Activated naive CD8-positive, alpha-beta T cell treated with anti-CD3 and anti-CD28 coated beads, Interleukin-2, amount 10 ng/mL, durations not matched to agents 7 days and 5 days (primary cell): ENCODE results near the gene MYH7B. TPM values are rescaled to one million over a fixed set of nuclear protein-coding genes. Genes with fewer than 3 reads are reported as not detected.

Experiments used
- ATAC-seq: fragments of 150-1000 bp; cut with Tn5 transposase; one replicate; pipeline ENCODE4 v1.10.0; 2021; ENCODE audit warnings: low read depth, moderate library complexity
- POLR2A ChIA-PET: fragments of 350-600 bp; sonication (Branson Sonifier 250); formaldehyde crosslinking; loops from one replicate; lab custom pipeline; 2021; ENCODE audit warnings: antibody characterized with exemption; lab: Charles Lee
- DNase-seq: peaks from one replicate; pipeline ENCODE4 v3.0.0; 2021
- H3K27ac Mint-ChIP-seq: one replicate; pipeline ENCODE4 v1.8.0; 2022; ENCODE audit warnings: mild to moderate bottlenecking, mixed read lengths
- H3K27me3 Mint-ChIP-seq: one replicate; pipeline ENCODE4 v1.8.0; 2022; ENCODE audit warnings: mild to moderate bottlenecking, moderate library complexity, mixed read lengths
- H3K36me3 Mint-ChIP-seq: one replicate; pipeline ENCODE4 v1.8.0; 2021; ENCODE audit warnings: mild to moderate bottlenecking, mixed read lengths
- H3K4me1 Mint-ChIP-seq: one replicate; pipeline ENCODE4 v1.8.0; 2021; ENCODE audit warnings: mixed read lengths
- H3K4me3 Mint-ChIP-seq: one replicate; pipeline ENCODE4 v1.8.0; 2022; ENCODE audit warnings: mild to moderate bottlenecking, moderate library complexity, mixed read lengths
- H3K9me3 Mint-ChIP-seq: one replicate; pipeline ENCODE4 v1.8.0; 2021; ENCODE audit warnings: mixed read lengths
- total RNA-seq, 2 experiments: library from RNA; stranded (reverse); gene quantifications; one replicate each; pipeline ENCODE4 v1.2.3, GENCODE V29; 2021

MYH7B gene
- total RNA-seq, result under 1 TPM; 0.20 to 0.55 TPM

DNA sequence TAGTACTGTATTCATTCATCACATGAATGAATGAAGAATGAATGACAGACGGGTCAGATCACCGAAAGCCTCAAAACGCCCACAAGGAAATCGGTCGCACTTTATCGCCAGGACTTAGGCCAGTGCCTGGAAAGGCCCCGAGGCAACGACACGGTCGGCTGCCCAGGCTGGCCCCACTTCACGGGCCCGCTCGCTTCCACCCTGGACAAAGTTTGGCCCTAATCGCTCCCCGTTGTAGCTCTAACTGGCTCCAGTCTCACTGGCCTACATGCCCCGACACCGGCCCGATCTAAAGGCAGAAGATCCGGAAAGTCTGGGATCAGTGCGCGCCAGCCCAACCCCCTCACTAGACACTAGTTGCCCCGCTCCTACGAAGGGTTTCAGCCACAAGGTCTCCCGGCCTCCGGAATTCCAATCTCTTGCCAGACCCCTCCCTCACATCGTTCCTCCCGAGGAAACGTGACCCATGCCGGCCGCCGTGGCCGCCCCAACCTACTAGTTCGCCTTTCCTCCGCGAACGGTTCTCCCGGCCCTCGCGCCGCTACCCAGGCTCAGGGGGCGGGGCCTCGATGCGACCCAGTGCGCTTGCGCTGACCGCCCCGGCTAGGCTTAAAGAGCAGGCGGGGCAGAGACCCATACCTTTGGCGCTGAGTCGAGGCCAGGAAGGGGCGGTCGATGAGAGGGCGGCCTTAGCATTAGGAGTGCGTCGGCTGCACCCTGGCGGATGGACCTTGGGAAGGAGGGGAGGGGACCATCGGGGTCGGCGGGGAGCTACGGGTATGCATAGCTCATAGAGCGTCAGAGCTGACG, at the start of gene MYH7B, which contains the start of gene GSS:
Gene MYH7B, plus strand, starts transcription at position 638 of the 810 bp plus-strand sequence. CDS start 22,138 bp downstream, outside the sequence.
Gene GSS, minus strand, starts transcription at position 576 of the 810 bp plus-strand sequence. CDS start 3,954 bp downstream, outside the sequence.
- H3K4me3 Mint-ChIP-seq, result peak within 1 kb of the TSS; percentile 98
- H3K4me1 Mint-ChIP-seq, result peaks cover 23% of the 10 kb centered on the region
- peaks cover 2% of the 10 kb centered on the region for H3K9me3 Mint-ChIP-seq
- ATAC-seq, result peak; percentile 98
- peak within 1 kb of the TSS; percentile 91 for H3K27ac Mint-ChIP-seq
- peak; percentile 100 for DNase-seq
- H3K36me3 Mint-ChIP-seq, result peaks cover 2% of the 10 kb centered on the region
- POLR2A ChIA-PET, result interaction anchor here (0.6 to 3.6 kb wide), 3 partner anchors 69 to 130 kb away, joined by 4 to 44 read pairs (median 4); partner anchors contain the start of genes ACSS2, GGT7 and NCOA6
- H3K27me3 Mint-ChIP-seq, result peaks cover 3% of the 10 kb centered on the region

DNA sequence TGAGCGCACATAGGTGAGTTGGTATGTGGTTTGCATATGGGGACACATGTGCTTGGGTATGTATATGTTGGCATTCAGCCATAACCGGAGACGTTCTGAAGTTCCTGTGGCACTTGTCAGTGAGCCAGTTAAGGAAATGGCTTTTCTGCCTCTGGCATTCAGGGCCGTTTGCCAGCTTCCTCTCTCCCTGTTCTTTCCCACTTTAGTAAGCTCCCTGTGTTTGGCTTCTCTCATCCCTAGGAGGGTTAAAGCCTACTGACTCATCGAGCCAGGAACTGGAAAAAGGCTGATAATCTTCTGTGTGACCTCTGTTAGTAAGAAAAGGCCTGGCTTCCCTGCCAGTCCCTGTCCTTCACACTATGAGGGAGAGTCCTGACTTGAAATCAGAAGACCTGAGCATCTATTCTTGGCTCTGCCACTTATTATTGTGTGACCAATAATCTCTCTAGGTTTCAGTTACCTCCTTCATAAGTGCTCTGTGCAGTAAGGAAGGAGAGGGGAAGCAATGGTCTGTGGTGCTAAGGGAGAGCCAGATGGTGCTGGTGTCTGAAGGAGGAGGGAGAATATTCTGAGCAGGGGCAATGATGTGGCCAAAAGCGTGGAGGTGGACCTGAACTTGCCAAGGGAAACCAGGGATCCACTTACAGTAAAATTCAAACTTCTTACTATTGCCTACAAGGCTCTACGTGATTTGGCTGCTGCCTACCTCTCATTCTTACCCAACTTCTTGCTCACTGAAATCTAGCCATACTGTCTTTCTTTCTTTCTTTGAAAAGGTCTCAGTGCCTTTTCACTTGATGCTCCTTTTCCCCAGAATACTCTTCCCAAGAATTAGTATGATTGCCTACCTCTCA, 47.8 kb upstream of the MYH7B start:
- Mint-ChIP-seq H3K9me3 (no peaks in the 10 kb centered on the region), H3K4me3 (no peak overlapping the region), H3K27ac (no peak overlapping the region), H3K36me3 (peaks cover 11% of the 10 kb centered on the region), H3K27me3 (no peaks in the 10 kb centered on the region), H3K4me1 (peaks cover 8% of the 10 kb centered on the region)
- POLR2A ChIA-PET, result no interaction called here
- no peak for ATAC-seq
- no peak for DNase-seq

- H3K27me3 Mint-ChIP-seq, result no peaks in the 10 kb centered on the region
- POLR2A ChIA-PET, result no interaction called here
- ATAC-seq, result no peak
- no peak overlapping the region for H3K27ac Mint-ChIP-seq
- no peak for DNase-seq
- H3K4me3 Mint-ChIP-seq, result no peak overlapping the region
- peaks cover 1% of the 10 kb centered on the region for H3K9me3 Mint-ChIP-seq
- peaks cover 13% of the 10 kb centered on the region for H3K4me1 Mint-ChIP-seq
- peaks cover 29% of the 10 kb centered on the region for H3K36me3 Mint-ChIP-seq
These were observed 40.5 kb upstream of the MYH7B start for GRCh38 chr20:34915131-34915530.

GRCh38 chr20:34915749-34916455, 39.8 kb upstream of the MYH7B start:
- H3K27me3 Mint-ChIP-seq, result no peaks in the 10 kb centered on the region
- no peak overlapping the region for H3K27ac Mint-ChIP-seq
- peaks cover 13% of the 10 kb centered on the region for H3K4me1 Mint-ChIP-seq
- ATAC-seq, result no peak
- H3K9me3 Mint-ChIP-seq, result peaks cover 1% of the 10 kb centered on the region
- DNase-seq, result no peak
- peaks cover 36% of the 10 kb centered on the region for H3K36me3 Mint-ChIP-seq
- H3K4me3 Mint-ChIP-seq, result no peak overlapping the region
- POLR2A ChIA-PET, result no interaction called here

DNA sequence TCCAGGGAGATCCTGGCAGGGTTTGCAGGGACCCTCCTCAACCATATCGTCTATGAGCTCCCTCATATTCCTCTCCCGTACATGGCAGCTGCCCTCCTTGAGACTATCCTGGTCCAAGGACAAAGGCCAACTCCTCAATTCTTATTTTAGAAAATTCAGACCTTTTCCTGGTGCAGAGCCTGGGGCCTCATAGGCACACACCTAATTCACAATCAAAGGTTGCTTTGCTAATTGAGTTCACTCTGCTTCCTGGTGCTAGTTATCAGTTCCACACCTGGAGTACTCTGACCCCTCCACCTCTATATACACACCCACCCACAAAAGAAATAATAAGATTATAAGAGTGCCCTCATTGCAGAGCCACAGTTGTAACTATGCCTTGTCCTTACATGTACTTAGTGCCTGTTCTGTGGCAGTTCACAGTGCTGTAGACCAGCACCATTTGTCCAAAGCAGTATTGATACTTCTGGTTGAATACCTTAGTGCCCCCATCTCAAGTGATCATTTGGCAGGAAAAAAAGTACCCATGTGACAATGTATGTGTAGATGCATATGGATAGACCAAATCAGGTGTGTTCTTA, 38.8 kb upstream of the MYH7B start:
- H3K9me3 Mint-ChIP-seq, result peaks cover 1% of the 10 kb centered on the region
- no peaks in the 10 kb centered on the region for H3K27me3 Mint-ChIP-seq
- H3K36me3 Mint-ChIP-seq, result peaks cover 37% of the 10 kb centered on the region
- no peak overlapping the region for H3K4me3 Mint-ChIP-seq
- DNase-seq, result no peak
- no peak for ATAC-seq
- H3K4me1 Mint-ChIP-seq, result peaks cover 13% of the 10 kb centered on the region
- H3K27ac Mint-ChIP-seq, result no peak overlapping the region
- POLR2A ChIA-PET, result no interaction called here

GRCh38 chr20:34920055-34920454, 35.6 kb upstream of the MYH7B start:
- no peak overlapping the region for H3K4me3 Mint-ChIP-seq
- H3K27ac Mint-ChIP-seq, result no peak overlapping the region

GRCh38 chr20:34921436-34921835, 34.2 kb upstream of the MYH7B start:
- no peak for ATAC-seq
- peaks cover 1% of the 10 kb centered on the region for H3K9me3 Mint-ChIP-seq
- no peak overlapping the region for H3K4me3 Mint-ChIP-seq
- no peaks in the 10 kb centered on the region for H3K27me3 Mint-ChIP-seq
- no peak for DNase-seq
- H3K36me3 Mint-ChIP-seq, result peaks cover 42% of the 10 kb centered on the region
- H3K4me1 Mint-ChIP-seq, result peaks cover 22% of the 10 kb centered on the region
- no peak overlapping the region for H3K27ac Mint-ChIP-seq
- POLR2A ChIA-PET, result no interaction called here

More at GRCh38 chr20:34920055-34920454, 35.6 kb upstream of the MYH7B start:
- peaks cover 1% of the 10 kb centered on the region for H3K9me3 Mint-ChIP-seq
- POLR2A ChIA-PET, result interaction anchor here (1.0 kb wide), 1 partner anchor 12 kb away, joined by 3 read pairs; no protein-coding TSS in a partner anchor
- ATAC-seq, result no peak
- DNase-seq, result no peak
- H3K36me3 Mint-ChIP-seq, result peaks cover 32% of the 10 kb centered on the region
- peaks cover 13% of the 10 kb centered on the region for H3K4me1 Mint-ChIP-seq
- H3K27me3 Mint-ChIP-seq, result no peaks in the 10 kb centered on the region

- Mint-ChIP-seq H3K27ac (no peak overlapping the region), H3K9me3 (peaks cover 1% of the 10 kb centered on the region), H3K36me3 (peaks cover 40% of the 10 kb centered on the region), H3K4me1 (peaks cover 20% of the 10 kb centered on the region), H3K4me3 (no peak overlapping the region), H3K27me3 (no peaks in the 10 kb centered on the region)
- DNase-seq (no peak), ATAC-seq (no peak)
- POLR2A ChIA-PET, result no interaction called here
These were observed 32.9 kb upstream of the MYH7B start for GRCh38 chr20:34922654-34923381.

- Mint-ChIP-seq H3K36me3 (peaks cover 36% of the 10 kb centered on the region), H3K4me1 (peaks cover 16% of the 10 kb centered on the region), H3K4me3 (no peak overlapping the region), H3K9me3 (no peaks in the 10 kb centered on the region), H3K27me3 (no peaks in the 10 kb centered on the region), H3K27ac (no peak overlapping the region)
- DNase-seq (no peak), ATAC-seq (no peak)
- POLR2A ChIA-PET, result no interaction called here
These were observed 32.3 kb upstream of the MYH7B start for GRCh38 chr20:34923414-34923813.

GRCh38 chr20:34925341-34925740, 30.3 kb upstream of the MYH7B start:
- H3K27ac Mint-ChIP-seq, result no peak overlapping the region
- peaks cover 16% of the 10 kb centered on the region for H3K4me1 Mint-ChIP-seq
- no peak for DNase-seq
- no peaks in the 10 kb centered on the region for H3K27me3 Mint-ChIP-seq
- ATAC-seq, result no peak
- no peaks in the 10 kb centered on the region for H3K9me3 Mint-ChIP-seq
- peaks cover 30% of the 10 kb centered on the region for H3K36me3 Mint-ChIP-seq
- POLR2A ChIA-PET, result no interaction called here
- no peak overlapping the region for H3K4me3 Mint-ChIP-seq

GRCh38 chr20:34925981-34926380, 29.7 kb upstream of the MYH7B start:
- peaks cover 32% of the 10 kb centered on the region for H3K36me3 Mint-ChIP-seq
- H3K27ac Mint-ChIP-seq, result peak overlapping the region; percentile 51

GRCh38 chr20:34926581-34926980, 29.1 kb upstream of the MYH7B start:
- Mint-ChIP-seq H3K4me1 (peaks cover 16% of the 10 kb centered on the region), H3K27me3 (no peaks in the 10 kb centered on the region), H3K27ac (peak overlapping the region; percentile 28), H3K9me3 (no peaks in the 10 kb centered on the region), H3K4me3 (no peak overlapping the region), H3K36me3 (peaks cover 31% of the 10 kb centered on the region)
- DNase-seq (no peak), ATAC-seq (no peak)
- POLR2A ChIA-PET, result interaction anchor here (0.6 kb wide), 1 partner anchor 429 kb away, joined by 4 read pairs; no protein-coding TSS in a partner anchor

More at GRCh38 chr20:34925981-34926380, 29.7 kb upstream of the MYH7B start:
- Mint-ChIP-seq H3K4me3 (no peak overlapping the region), H3K9me3 (no peaks in the 10 kb centered on the region), H3K27me3 (no peaks in the 10 kb centered on the region), H3K4me1 (peaks cover 16% of the 10 kb centered on the region)
- ATAC-seq (peak; percentile 72), DNase-seq (no peak)
- POLR2A ChIA-PET, result interaction anchor here (0.6 kb wide), 1 partner anchor 429 kb away, joined by 4 read pairs; no protein-coding TSS in a partner anchor
